GM19467 (cell line): ENCODE data around the gene F5.
"Not testable (repeated sequence)": the region's sequence is repeated elsewhere in the genome, so short reads cannot be mapped to it uniquely, and the experiment has no call there.

Source experiments
- ATAC-seq: cut with Tn5 transposase; IDR thresholded peaks from one replicate; pipeline ENCODE4 v1.9.1; 2021; ENCODE audit warnings: mild to moderate bottlenecking, moderate library complexity; ENCODE audit not compliant: unreplicated experiment

The F5 gene

DNA sequence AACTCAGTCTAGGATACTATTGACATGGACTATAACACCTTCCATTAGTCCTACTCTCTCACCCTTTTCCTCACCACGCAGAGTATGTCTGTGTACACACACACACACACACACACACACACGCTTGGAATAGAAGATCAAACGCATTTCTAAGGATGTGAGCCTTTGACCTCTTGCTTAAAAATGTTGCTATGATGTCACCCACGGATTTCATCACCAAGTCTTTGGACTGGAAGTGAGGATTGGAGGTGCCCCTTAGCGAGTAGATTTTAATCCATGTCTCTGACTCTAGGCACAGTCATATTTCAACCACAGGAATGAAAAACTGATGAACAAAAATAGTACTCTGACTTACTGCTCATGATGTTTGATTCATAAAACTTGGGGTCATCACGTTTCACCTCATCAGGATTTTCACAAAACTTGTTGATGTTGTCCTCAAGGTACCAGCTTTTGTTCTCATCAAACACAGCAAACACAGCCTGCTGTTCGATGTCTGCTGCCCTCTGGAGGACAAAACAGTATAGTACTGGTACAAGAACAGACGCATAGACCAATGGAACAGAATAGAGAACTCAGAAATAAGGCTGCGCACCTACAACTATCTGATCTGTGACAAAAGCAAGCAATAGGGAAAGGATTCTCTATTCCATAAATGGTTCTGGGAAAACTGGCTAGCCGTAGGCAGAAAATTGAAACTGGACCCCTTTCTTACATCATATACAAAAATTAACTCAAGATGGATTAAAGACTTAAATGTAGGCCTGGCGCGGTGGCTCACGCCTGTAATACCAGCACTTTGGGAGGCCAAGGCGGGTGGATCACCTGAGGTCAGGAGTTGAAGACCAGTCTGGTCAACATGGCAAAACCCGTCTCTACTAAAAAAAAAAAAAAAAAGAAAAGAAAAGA lies 39.9 kb downstream of the F5 start:
- peak; percentile 70 for ATAC-seq

DNA sequence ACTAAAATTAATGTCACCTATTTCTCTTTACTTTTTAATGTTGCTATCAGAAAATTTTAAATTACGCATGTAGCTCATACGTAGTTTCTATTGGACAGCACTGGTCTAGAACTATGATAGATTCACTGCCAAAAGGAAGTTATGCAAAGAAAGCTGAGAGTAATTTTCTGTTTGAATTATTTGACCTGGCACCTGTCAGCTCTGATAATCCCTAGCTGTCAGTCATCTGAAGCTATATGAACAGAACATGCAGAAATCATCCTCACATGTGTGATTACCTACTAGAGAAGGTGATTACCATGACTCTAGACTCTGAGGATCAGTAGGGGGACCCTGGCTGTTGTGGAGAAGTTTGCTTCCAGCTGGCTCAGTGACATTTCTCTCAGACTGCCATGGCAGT lies 40.8 kb downstream of the F5 start:
- ATAC-seq: no peak

DNA sequence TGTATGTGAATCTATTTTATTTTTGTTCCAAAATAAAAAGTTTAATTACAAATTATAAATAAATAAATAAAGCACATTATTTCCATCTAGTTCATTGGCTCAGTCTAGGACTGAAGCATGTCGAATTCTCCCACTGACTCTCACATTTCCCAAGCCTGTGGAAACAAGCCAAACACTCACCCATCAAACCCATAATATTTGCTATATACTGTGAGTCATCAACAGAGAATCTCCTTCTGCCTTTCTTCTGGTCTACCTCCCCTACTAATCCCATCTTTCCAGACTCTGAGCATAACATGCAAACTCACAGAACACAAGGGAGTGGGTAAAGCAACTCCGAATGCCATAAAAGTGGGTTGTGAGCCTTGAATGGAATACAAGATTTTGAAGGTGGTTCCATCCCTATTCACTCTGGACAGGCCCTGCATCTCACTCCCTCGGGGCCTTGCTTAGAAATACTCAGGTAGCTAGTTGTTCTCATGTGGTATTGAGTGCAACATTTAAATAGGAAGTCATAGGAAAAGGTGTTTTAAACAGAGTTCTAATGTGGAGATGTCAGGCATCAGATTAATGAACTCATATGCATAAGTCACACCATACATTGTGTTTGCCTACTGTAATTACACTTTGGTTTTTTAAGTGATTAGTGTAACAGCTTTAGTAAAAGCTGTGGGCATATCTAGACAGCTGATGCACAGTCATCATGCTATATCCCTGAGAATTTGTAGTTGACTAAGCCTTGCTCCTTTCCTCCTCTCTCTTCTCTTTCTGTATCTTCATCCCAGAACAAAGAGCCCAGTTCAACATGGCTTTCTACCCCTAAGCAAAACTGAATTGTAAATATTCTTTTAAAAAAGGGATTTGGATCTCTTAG lies 47.0 kb downstream of the F5 start:
- ATAC-seq: no peak

DNA sequence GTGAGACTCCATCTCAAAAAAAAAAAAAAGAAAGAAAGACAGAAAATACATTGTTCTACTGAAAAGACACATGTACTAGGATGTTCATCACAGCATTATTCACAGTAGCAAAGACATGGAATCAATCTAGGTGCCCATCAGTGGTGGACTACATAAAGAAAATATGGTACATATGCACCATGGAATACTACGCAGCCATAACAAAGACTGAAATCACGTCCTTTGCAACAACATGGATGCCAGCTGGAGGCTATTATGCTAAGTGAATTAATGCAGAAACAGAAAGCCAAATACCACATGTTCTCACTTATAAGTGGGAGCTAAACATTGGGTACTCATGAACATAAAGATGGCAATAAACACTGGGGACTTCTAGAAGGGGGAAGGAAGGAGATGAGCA lies 51.6 kb downstream of the F5 start:
- no peak for ATAC-seq

DNA sequence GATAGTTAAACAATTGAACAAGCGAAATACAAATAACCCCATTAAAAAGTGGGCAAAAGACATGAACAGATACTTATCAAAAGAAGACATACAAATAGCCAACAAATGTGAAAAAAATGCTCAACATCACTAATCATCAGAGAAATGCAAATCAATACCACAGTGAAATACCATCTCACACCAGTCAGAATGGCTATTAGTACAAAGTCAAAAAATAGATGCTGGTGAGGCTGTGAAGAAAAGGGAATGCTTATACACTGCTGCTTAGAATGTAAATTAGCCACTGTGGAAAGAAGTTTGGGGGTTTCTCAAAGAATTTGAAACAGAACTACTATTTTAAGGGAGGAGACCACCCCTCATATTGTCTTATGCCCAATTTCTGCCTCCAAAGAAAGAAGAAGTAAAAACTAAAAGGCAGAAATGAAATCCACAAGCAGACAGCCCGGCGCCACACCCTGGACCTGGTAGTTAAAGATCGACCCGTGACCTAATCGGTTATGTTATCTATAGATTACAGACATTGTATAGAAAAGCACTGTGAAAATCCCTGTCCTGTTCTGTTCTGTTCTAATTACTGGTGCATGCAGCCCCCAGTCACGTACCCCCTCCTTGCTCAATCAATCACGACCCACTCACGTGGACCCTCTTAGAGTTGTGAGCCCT lies 52.6 kb downstream of the F5 start:
- not testable (repeated sequence) for ATAC-seq

DNA sequence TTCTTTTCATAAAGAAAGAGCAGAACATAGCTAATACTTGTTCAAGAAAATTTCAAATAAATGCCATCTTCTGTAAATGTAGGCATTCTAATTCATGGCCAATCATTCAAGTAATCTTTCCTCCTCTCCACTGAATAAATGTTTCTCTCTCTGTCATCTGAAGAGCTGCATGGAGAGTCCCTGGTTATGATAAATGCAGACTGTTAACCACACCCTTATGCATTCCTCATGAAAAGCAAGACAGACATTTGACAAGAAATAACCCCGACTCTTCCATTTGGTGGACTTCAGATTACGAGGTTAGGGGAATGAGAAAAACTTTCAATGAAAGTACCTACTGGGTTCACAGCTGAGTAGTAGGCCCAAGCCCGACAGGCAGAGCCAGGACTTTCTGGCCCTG lies 55.8 kb downstream of the F5 start:
- ATAC-seq: no peak

DNA sequence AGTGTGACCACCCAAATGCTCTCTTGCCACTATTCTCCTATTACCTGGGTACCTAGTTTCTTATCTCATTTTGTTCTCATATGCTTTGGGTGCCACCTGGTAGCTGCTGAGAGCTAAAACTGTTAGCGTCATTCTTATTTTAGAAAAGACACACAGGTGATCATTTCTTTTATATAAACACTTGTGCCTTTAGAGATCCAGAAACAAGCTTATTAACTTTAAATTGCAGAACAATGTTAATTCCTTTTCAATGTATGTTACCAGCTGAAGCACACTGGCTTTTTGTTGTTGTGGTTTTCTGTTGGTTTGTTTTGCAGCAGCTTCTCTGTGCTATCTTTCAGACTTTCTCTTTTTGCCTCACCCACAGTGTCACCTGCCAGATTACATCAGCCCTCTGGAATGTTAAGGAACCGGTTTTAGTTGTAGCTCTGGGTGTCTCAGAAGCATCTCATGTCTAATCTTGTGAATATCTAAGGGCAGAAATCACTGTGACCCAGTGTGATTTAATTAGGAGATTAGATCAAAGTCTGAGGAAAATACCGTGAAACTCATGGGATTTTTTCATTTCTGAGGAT lies 57.1 kb downstream of the F5 start:
- ATAC-seq: no peak

DNA sequence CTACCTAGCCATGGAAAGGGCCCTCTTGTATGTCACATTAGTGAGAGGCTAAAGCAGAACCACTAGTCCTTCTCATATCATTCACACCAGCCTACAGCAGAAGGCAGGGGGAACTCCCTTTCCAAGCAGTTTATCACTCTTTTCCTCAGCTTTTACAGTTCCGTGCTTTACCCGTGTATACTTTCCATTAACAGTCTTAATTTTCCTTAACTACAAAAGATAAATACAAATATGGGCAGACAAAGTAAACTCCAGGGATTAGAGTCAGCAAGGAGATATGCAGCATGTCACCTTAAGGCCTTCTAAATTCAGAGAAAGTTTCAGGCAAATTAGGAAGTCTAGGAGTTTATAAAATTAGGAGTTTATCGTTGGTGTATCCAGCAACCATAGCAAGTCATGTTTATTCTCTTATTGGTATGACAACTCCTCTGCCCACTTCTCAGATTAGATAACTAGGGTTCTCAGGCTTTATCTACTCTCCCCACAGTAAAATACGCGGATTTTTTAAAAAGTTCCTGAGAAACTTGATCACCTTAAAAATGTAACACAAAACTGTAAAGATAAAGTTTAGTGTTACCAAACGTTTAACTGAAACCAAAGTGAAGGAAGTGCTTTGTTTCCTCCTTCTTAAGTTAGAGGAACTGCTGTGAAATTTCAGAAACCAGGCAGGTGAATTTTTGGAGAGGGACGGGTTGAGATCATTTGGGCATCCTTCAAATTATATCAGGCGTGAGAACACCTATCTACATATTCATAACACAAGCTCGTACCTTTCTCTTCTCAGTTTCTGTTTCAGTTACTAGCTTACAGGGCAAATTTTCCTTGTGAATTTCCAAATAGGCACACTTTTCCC lies 57.8 kb downstream of the F5 start:
- ATAC-seq: no peak

DNA sequence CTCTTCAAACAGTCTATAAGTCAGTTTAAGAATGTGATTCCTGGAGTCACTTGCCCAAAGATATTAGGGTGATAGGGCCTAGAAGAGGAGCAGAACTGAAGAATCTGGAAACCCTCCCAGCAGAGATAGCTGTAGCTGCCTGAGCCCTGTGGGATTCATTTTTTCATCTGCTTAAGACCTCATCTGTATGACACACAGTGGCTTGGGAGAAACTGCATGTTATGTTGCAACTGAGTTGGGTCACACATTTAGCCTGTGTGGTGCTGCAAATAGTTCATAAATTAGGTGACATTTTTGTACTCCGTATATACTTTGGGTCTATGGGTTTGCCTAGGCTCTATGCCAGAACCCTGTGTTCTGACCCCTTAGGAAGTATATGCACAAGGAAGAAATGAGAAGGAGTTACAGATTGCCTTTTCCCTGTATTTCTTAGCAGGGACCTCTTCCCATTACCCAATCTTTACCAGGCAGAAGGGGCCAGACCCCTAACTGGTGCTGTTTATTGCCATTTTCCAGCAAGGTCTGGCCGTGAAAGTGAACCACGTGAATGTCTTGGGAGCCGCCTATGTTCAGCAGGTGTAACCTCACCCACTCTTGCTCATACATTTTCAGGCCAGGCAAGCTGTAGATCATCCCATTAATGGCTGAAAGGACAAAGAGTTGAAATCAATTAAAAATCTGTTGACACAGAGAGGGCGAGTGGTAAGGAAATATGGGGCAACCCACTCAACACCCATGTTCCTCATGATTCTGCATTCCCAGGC lies 58.6 kb downstream of the F5 start:
- ATAC-seq: no peak

DNA sequence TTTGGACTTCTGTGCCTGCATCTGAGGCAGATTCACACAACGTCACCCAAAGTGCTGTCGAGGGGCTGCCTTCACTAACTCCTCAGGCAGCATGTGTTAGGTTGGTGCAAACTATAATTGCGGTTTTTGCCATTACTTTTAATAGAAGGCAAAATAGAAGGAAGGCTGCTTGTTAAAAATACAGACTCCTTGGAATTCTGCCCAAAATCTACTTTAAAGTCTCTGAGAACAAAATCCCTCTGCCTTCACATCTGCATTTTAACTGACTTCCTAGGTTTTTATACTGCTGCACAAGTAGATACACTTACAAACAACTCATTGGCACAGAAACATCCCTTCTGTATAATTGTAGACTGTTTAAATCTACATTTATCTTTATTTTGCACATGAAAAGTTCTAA lies 59.3 kb downstream of the F5 start:
- ATAC-seq: no peak

DNA sequence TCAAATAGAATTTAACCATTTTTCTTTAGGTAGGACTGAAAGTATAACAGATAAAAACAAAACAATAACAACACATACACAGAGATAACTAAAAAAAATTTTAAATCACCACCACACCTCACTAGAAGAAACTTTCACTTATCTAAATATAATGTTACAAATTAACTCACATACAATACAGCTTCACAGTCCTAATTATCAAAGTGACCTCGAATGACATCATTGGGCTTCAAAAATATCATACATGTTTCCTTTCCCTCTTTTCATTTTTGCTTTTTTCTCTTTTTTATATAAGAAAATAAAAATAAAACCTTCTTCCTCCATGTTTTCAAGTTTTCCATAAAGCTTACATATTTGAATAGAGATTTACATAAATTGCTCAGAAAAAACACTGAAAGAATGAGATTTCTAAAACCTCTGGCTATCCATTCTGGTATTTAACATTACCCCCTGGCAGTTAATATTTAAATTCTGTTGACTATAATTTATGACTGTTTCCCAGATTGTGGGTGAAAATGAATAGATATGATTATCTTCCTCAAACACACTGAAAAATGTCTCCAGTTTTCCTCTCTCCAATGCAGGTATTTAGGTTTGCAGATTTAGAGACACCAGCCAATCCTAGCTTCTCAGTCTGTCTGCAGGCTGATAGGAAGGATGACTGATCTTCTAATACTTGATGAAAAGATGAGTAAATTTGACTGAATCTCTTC lies 60.0 kb downstream of the F5 start:
- ATAC-seq: no peak

DNA sequence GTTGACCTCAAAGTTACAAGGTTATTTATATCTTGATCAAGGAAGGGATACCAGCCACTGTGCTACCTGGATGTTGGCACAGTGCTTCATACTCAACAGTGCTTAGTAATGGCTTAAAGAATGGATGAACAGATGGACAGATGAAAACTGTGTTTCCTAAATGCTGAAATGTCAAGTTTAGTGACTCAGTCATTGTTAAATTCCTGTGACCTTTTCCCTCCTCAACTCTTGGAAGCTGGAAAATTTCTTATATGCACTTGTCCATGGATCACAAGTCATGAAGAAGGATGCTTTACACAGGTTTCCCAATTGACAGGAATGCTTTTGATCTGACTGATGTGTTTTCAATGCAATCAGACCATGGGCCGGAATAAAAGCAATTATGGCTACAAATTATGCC lies 60.9 kb downstream of the F5 start:
- ATAC-seq: no peak

DNA sequence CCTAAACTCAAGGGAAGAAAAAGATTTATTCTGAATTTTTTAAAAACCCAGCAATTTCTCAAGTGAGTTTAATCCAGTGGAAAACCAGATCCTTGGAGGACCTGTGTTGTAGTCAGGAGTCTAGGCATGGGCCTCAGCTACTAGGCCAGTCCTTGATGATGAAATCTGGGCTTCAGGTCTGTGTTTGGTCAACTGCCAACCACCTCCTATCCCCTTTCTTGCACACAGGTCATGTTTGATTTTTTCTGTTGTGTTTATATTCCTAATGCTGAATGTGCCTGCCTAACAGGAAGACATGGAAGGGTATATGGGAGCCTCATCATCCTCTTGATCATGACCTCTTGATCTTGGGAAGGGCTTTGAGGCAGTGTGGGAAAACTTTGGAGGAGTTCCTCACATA lies 62.4 kb downstream of the F5 start:
- no peak for ATAC-seq

DNA sequence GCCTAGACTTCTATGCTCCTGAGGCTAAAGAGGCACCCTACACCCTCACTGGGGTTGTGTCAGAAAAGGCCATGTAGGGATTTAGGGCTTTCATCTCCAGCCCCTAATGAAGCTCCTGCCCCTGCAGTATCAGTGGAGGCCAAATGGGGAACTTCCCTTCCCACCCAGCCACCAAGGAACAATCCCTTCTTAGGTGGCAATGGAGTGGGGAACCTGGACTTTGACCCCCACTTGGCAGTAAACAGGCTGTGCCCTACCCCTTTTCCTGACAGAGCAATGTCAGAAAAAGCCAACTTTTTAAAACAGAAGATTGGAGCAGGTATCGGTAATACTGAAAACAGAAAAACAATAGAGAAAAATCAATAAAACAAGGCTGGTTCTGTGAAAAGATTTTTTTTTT lies 65.1 kb downstream of the F5 start:
- ATAC-seq: no peak

DNA sequence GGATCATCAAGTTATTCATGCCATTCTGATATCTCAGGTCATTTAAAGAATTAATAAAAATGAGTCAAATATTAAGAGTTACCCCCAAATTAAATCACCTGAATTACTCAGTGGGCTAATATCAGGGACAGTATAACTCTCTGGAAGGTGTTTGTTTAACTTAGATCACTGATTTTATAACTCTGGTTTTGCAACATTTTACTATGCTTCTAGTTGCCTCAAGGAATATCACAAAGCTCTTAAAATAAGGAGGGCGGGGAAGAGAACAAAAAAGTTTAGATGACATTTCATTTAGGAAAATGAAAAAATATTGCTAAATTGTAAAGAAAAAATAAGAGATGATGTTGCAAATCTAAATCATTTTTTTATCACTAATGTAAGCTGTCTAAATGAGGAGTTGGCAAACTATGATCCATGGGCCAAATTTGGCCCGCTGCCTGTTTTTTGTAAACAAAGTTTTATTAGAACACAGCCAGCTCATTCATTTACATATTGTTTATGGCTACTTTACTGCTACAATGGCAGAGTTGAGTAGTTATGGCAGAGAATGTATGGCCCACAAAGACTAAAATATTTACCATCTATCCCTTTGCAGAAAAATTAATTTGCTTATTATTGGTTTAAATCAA lies 68.6 kb downstream of the F5 start:
- ATAC-seq: no peak

DNA sequence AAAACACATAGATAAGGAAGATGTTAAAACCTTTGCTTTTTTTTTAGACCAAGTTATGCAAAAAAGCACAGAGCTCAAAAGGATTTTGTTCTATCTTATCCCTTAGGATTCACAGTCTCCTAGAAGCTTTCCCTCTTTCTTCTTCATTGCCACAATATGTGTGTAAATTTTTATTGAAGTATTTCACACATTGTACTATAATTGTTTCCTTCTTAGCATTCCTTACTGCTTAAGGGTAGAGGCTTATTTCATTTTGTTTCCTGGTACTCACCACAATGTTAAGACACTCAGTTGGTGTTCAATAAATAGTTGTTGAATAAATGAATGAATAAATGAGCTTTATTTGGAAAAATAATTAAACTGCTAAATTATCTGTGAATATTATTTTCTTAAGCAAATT lies 70.6 kb downstream of the F5 start:
- ATAC-seq: no peak

DNA sequence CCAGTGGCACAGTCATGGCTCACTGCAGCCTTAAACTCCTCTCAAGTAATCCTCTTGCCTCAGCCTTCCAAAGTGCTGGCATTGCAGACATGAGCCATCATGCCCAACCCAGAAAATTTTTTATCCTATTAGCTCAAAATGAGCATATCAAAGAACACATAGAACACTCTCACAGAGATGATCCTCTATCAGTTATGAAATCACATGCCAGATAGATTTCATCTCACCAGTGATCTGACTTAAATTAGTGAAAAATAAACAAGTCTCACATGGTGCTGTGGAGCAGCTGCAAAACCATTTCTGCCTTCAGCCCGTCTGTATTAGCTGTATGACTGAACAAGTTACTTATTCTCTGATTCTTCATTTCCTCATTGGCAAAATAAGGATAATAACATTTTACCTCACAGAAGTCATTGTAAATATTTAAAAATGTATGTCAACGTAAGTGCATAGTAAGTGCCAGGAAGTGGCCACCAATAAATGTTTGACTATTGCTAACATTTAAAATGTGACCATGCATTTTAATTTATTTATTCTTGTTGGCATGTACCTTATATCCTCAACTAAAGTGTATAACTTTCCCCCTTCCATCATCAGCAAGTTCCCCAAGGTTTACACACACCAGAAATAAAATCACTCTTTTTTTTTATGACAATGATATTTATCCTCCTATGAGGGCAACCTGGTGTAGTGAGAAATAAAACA lies 71.6 kb downstream of the F5 start:
- no peak for ATAC-seq

DNA sequence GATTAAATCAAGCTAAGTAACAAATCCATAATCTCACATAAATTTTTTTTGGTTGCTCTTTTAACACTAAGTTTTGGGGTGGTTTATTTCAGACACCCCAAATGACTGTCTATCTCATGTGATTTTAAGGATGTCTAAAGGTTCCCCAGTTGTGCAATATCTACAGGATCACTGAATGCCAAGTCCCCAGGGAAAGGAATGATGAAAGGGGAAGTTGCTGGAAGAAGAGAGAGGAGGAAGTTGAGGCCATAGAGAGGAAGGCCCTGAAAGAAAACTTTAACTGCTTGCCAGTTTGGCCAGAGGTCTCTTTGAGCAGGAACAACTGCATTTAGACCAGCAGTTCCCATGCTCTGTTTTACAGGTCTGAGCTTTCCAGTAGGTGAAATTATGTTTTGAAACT lies 73.1 kb downstream of the F5 start:
- ATAC-seq: no peak
